ENCODE measurements around the gene MED8.

DNA sequence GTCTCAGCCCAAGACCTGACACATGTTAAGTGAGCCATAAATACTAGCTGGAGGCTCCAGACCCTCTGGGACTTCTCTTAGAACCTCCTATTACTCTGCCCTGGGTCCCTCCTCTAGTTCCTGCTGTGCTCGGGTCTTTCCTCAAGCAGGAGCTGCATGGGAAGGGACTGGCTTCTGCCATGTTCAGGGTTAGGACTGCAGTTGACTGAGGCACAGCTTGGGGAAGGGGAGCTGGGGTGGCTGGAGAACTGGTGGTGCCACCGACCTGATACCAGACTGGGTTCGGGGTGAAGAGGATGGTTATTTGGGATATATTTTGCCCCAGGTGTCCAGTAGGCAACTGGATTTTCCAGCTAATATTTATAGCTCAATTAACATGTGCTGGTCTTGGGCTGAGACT is 48.4 kb upstream of the MED8 start:
- TF ChIP-seq, protein P1, sequence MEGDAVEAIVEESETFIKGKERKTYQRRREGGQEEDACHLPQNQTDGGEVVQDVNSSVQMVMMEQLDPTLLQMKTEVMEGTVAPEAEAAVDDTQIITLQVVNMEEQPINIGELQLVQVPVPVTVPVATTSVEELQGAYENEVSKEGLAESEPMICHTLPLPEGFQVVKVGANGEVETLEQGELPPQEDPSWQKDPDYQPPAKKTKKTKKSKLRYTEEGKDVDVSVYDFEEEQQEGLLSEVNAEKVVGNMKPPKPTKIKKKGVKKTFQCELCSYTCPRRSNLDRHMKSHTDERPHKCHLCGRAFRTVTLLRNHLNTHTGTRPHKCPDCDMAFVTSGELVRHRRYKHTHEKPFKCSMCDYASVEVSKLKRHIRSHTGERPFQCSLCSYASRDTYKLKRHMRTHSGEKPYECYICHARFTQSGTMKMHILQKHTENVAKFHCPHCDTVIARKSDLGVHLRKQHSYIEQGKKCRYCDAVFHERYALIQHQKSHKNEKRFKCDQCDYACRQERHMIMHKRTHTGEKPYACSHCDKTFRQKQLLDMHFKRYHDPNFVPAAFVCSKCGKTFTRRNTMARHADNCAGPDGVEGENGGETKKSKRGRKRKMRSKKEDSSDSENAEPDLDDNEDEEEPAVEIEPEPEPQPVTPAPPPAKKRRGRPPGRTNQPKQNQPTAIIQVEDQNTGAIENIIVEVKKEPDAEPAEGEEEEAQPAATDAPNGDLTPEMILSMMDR (IDR thresholded peaks at IDR 0.05): no peak
- TF ChIP-seq EZH2 (IDR thresholded peaks at IDR 0.05): no peak

All from neural progenitor cell (in vitro differentiated cells).